Bone marrow (tissue), 2 donors: Measurements from ENCODE around the gene DNAH14.
"Not testable (repeated sequence)": the region's sequence is repeated elsewhere in the genome, so short reads cannot be mapped to it uniquely, and the experiment has no call there.

Experiments
- DNase-seq, 2 donors: peaks; one replicate each; lab custom pipeline; 2025; lab: John Stamatoyannopoulos, UW

The DNAH14 gene

DNA sequence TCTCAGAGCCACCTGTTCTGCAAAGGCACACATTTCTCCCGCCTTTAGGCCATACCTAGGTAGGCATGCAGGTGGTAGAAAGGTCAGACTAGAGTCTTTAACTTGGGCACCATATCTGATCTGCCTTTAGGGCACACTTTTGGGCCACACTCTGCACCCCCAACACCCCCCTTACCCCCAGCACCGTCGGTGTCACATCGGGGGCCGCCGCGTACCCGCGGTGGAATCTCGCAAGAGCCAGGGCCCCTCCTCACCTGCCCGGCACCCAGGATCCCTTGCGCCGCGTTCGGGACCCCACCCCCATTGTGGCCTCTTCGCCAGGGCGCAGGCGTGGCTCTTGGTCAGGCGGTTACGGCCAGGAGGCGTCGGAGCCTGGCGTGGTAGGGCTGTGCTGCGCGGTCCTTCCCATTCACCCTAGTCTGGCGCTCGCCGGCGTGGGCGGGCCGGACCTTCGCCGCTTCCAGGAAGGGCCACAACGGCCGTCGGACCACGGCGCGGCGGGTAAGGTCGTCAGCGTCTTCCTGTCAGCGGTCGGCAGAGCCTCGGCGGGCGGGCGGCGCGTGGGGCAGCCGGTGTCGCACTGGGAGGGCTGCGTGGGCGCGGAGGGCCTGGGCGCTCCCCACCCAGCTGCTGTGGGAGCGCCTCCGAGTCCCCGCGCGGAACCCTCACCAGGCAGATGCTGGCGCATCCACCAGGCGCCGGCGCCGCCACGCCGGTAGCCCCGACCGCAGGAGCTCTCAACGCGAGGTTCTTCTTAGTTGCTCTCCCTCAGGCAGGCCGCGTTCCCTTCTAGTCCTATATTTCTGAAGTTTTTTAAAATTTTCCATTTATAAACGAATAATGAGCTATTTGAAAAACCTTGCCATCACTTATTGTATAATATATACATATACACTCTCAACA lies at the start of gene DNAH14:
DNAH14 (plus strand) TSS at position 341 of the 903 bp plus-strand sequence. CDS start 23,028 bp downstream, outside the sequence.
- DNase-seq: peak in 1 of 2 donors; percentile 41

DNA sequence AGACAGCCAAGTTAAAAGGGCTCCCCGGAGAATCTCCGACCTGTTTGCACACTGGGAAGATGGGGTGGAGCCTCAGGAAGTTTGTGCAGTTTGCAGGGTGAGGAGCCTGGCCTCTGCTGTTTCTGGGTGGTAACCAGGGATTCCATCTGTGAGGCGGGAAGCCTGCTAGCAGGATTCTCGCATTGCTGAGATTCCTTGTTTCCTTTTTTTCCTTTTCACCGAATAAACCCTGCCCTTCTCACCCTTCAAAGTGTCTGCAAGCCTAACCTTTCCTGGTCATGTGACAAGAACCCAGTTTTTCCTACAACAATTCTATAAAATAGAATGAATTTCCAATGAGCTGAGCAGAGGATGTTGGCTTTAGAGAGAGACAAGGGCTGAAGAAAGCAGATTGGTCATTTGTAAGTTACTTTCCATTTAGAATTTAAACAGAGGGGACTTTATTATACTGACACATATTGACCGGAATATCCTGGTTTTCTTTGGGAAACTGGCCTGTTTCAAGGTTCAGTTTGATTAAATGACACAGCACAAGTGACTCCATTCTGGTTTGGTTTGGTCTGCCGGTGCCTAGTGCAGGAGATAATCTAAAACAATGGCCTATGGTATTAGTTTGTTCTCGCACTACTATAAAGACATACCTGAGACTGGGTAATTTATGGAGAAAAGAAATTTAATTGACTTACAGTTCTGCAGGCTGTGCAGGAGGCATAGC lies 48.7 kb upstream of the DNAH14 start:
- no peak for DNase-seq

DNA sequence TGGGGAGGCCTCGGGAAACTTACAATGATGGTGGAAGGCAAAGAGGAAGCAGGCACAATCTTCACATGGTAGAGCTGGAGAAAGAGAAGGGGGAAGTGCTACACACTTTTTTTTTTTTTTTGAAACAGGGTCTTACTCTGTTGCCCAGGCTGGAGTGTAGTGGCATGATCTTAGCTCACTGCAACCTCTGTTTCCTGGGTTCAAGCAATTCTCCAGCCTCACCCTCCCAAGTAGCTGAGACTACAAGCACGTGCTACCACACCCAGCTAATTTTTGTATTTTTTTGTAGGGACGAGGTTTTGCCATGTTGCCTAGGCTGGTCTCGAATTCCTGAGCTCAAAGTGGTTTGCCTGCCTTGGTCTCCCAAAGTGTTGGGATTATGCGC lies 48.2 kb upstream of the DNAH14 start:
- DNase-seq: not testable (repeated sequence)

DNA sequence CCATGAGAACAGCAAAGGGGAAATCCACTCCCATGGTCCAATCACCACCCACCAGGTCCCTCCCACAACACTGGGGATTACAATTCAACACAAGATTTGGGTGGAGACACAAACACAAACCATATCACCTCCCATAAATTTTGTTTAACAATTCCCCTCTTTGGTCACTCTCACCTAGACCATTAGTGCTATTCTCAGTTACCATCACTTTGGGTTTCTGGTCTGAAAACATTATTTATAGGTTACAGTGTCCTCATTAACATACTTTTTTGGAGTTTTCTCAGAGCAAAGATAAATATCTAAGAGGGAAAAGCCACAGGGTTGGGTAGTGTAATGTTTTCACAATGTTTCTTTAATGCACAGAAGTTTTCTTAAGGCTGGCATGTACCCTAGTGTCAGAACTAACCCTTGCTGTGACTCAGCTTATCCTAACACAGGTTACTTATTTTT lies 47.7 kb upstream of the DNAH14 start:
- DNase-seq: no peak

DNA sequence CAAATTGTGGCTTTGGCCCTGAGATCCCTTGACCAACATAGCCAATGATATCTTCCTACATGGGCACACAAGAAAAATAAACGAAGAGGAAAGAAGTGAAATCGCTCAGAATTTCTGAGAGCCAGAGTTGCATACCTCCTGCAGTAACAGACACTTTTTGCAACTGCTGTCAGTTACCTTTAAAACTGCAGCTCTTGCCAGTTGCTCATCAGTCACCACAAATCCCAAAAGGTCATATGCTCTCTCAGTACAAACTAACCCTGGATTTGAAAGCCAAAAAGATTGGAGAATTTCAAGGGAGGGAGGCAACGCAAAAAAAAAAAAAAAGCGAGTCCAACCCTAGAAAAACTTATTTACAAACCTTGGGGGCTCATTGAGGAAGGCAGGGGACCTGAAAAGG lies 47.2 kb upstream of the DNAH14 start:
- no peak for DNase-seq

DNA sequence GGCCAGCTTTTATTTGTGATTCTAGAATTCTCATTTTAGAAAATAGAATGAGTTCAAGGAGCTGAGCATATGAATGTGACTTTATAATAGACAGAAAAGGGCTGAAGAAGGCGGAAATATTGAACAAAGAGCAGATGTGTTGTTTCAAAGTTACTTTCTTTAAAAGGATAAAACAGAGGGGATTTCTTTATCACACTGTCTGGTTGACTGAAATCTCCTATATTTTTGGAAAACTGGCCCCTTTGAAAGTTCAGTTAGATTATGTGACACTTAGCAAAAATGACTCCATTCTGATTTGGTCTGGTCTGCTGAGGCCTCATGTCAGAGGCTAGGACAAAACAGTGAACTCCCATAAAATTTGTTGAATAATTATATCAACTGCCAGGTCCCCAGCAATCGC lies 46.4 kb upstream of the DNAH14 start:
- no peak for DNase-seq

DNA sequence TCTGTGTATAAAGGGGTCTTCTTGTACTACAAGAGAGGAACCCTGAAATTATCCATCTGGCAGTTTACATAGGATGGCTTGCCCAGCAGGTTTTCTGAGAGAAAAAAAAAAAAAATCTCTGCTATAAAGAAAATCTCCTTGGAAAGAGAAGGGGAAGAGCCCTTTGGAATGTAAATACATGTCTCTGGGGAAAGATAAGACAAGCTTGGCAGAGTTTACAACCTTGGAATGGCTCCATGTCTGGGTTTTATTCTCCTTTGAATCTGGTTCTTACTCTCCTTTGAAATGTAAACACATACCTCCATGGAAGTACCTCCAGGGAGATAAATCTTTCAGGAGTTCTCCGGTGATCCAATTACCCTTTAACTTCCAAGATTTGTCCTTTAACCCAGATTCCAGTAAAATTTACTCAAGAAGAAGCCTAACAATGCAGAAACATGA lies 45.1 kb upstream of the DNAH14 start:
- no peak for DNase-seq

DNA sequence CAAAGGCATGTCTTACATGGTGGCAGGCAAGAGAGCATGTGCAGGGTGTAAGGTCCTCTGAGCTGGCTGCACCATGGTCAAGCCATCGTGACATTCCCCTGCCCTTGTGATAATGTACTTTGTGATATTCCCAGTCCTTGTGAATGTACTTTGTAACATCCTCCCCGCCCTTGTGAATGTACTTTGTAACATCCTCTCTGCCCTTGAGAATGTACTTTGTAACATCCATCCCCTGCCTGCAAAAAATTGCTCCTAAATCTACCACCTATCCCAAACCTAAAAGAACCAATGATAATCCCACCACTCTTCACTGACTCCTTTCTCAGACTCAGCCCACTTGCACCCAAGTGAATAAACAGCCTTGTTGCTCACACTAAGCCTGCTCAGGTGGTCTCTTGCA lies 44.1 kb upstream of the DNAH14 start:
- not testable (repeated sequence) for DNase-seq

DNA sequence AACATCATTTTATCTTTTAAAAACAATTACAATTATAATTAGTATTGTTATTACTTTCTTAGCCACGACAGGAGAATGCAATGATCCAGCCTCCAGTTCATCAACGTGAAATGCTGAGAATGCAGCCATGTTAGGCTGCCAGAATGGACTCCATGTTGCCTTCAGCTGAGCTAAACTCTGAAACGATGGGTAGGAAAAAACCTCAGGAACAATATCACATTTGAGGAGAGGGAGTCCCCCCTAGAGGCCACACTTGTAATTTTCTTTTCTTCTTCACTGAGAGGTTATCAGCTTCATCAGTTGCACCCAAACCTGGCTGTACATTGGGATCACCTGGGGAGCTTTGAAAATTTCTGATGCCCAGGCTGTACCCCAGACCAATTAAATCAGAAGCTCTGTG lies 34.6 kb upstream of the DNAH14 start:
- DNase-seq: no peak

DNA sequence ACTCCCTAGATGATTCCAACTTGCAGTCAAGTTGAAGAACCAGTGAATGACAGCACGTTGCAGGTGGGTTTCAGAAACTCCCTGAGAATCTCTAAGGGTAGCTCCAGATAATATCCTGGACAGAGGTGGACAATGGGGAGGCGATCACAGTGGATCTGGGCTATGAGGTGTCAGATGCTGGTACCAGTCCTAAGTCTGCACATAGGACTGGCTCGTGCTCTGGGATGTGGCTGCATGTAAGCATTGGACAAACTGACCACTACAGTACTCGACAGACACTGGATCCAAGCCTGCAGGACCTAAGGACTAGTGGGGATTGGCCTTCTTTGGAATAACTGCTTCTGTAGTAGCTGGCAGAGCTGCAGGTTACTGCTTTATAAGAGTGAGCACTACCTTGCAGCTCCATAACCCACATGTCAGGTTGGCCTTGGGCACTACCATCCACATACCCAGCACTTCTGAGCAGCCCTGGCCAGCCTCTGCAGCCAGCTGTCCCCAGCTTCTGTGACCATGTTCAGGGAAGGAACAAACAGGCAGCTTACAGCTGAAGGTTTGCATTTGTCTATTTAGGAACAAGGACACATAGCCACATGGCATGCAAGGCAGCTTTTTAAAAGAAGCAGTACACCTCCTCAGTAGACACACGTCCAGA lies 33.2 kb upstream of the DNAH14 start:
- no peak for DNase-seq

DNA sequence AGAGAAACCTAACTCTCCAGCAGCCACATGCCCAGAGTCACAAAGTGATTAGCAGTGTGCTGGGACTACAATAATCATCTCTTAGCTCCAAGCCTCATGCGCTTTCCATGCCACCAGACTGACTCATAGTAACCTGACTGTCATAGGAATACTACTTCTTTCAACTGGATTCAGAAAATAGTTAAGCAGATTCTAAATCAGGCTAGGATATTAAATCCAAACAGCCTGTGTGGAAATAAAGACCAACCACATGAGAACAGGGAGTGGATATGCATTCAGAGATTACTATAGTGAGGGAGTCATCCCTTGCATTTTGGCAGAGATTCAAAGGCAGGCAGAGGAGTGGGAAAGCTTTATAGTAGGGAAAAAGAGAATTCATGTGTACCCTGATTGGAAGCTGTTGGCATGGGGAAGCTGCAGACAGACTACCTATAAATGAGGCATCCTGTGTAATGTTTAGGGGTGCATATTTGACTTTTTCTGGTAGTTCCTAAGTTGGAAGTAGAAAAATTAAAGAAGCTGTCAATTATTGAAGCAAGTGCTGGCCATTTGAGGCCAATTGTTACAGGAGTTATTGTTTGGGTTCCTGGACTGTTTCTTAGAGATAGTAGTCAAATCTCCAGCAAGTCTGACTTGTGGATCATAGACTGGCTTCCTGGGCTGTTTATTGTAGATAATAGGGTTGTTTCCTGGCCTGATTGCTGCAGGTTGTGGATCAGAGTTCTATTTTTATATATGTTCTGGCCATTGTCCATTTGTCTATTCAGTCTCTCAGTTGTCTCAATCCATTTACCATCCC lies 31.7 kb upstream of the DNAH14 start:
- no peak for DNase-seq

DNA sequence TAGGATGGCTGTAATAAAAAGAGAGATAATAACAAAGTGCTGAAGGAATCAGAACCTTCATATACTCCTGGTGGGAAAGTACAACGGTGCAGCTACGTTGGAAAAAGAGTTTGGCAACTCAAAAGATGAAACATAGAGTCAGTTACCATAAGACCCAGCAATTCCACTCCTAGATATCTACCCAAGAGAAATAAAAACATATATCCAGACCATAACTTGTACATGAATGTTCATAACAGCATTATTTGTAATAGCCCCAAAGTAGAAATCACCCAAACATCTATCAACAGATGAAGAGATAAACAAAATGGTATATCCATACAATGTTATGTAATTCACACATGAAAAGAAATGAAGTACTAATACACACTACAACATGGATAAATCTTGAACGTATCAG lies 30.5 kb upstream of the DNAH14 start:
- no peak for DNase-seq

DNA sequence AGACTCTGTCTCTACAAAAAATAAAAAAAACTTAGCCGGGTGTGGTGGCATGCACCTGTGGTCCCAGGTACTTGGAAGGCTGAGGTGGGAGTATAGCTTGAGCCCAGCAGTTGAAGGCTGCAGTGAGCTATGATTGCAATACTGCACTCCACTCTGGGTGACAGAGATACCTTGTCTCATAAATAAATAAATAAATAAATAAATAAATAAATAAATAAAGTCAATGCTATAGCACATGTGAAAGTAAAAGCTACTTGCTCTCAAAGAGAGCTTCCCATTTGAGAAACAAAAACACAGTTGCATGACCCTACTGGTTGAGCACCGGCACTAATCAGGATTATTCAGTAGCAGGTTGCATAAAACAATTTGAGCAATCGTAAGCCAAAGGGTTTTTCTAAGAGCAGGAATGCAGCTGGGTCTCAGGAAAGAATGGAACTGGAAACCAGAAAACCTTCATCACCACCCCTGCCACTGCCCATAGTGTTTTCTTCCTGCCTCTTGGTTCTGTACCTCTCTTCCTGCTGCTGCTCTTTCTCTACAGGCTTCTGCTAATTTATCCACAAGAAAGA lies 29.3 kb upstream of the DNAH14 start:
- no peak for DNase-seq

DNA sequence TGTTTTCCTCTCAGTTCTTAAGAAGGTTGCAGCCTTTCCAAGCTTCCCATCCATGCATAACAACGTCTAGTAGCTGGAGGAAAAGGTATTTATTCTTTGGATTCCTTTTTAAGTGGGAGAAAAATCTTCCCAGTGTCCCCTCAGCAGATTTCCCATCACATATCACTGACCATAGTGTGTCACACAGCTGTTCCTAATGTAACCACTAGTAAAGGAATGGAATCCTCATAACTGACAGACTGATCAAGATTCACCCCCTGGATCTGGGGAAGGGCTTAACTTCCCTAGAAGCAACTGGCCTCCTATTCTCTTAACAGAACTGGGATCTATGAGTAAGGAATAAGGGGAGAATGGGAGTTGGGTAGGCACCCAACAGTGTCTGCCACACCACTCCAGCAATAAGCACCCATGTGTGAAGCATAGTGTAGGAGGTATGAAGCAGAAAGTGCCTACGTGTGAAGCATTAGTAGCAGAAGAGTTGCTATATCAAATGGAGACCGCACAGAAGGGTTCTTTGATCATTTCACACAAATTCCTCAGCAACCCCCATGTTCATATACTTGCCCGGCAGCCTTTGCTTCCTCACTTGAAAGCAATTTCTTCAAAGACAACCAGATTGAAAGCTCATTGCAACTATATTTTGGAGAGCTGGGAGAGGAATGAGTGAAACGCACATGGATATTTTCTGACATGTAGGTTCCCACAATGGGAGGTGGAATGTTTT lies 28.2 kb upstream of the DNAH14 start:
- DNase-seq: no peak

DNA sequence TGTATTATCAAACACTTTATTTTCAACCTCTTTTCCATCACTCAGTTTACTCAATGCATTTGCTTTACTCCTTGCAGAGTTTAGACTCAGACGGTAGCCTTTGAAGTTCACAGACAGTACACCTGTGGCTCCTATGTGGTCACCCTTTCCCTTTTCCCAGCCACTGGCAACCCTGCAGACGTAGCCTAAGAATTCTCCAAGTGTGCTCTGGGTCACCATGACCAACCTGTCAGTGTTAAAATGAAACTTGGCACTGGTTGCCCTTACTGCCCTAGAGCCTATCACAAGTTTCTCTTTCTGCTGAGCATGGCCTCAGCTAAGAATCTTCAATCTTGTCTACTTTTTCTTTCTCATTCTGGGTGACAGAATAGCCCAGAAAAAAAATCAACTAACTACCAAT lies 25.5 kb upstream of the DNAH14 start:
- DNase-seq: no peak

DNA sequence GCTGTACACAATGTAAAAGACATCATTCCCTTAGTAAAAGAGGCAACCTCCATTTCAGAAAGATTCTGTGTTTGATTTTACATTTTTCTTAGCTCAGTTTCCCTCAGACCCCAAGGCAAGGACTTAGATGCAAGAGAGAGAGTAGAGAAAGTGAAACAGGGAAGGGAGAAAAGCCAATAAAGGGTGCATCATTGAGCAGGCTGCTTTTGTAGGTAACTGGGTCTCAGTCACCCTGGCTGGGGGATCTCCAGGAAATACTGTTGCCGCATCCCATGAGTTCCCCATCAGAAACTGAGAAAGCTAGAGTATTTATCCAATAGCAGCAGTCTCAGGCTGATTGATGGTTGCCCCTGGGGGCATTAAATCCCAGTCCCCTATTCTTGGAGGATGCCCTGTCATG lies 23.1 kb upstream of the DNAH14 start:
- DNase-seq: no peak

DNA sequence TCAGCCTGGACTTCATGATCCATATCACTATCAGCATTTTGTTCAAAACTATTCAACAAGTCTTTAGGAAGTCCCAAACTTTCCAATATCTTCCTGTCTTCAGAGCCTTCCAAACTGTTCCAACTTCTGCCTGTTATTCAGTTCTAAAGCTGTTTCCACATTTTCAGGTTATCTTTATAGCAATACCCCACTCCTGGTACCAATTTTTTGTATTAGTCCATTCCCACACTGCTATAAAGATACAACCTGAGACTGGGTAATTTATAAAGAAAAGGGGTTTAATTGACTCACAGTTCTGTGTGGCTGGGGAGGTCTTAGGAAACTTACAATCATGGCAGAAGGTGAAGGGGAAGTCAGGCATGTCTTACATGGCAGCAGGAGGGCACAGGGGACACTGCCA lies 18.3 kb upstream of the DNAH14 start:
- DNase-seq: no peak

DNA sequence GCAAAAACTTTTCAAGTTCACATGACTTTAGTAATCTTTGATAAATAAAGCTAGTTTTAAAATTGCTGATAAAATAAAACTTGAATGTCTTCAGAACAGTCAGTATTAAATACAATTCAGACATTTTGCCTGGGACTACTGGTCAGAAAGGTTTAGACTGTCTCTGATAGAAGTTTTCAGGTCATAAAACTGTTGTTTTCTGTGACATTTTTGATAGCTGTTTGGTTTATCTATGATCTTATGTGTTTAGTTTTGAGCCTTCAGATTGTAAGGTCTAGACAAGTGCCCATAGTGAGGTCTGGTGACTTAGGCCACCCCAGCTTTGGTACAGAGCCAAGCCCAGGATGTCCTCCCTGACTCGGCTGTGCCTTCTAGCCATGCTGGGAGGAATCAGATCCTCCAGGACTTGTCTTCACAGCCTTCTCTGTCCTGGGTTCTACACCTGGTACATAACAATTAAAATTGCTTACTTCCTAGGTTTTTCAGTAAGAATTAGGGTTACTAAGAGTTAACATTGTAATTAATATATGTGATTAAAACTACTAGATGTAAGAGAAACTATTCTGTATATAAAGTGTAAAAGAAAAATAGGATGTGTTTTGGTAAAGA lies 15.1 kb upstream of the DNAH14 start:
- DNase-seq: no peak

DNA sequence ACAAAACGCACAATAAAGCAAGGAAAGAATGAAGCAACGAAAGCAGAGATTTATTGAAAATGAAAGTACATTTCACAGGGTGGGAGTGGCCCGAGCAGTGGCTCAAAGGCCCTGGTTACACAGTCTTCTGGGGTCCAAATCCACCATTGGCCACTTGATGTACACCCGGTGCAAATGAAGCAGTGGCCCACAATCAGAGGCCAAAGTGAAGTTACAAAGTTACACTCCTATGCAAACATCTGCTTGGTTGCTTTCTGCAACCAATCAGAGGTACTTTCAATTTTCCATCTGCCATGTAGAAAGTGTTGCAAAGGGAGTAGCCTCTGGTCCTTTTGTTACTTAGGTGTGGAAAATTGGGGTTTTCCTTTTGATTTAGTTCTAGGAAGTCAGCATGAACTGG lies 10.0 kb upstream of the DNAH14 start:
- DNase-seq: no peak

DNA sequence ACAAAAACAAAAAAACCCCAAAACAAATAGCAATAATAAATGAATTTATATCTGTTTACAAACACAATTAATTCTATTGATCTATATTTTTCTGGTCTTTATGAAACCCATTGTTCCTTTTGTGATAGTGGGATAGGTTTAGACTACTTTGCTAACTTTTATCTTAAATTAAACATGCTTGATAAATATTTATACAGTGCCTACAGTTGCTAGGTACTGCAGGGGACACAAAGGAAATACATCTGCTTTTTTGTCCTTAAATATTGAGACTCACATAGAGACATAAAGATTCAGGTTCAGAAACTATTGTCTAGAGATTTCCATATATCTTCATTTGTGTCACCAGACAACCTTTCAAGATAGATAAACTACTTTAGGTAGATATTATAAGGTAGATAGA lies 8.5 kb upstream of the DNAH14 start:
- DNase-seq: no peak
